Progenitor cell of endocrine pancreas (in vitro differentiated cells): Measurements from ENCODE around the gene KCNQ5. TPM values are rescaled to one million over a fixed set of nuclear protein-coding genes. Genes with fewer than 3 reads are reported as not detected.
"Not testable (repeated sequence)": the region's sequence is repeated elsewhere in the genome, so short reads cannot be mapped to it uniquely, and the experiment has no call there.

ENCODE experiments used
- DNase-seq: peaks from one replicate; pipeline ENCODE4 v3.0.0; 2021; ENCODE audit warnings: low spot score; ENCODE audit not compliant: unreplicated experiment
- H3K27ac Mint-ChIP-seq: 2 replicates; pipeline ENCODE4 v1.8.0; 2021; ENCODE audit warnings: mild to moderate bottlenecking, moderate library complexity, mixed read lengths
- H3K27me3 Mint-ChIP-seq: 2 replicates; pipeline ENCODE4 v1.8.0; 2021; ENCODE audit warnings: mixed read lengths
- H3K36me3 Mint-ChIP-seq: 2 replicates; pipeline ENCODE4 v1.8.0; 2022; ENCODE audit warnings: mixed read lengths; ENCODE audit not compliant: insufficient read depth
- H3K4me1 Mint-ChIP-seq: 2 replicates; pipeline ENCODE4 v1.8.0; 2021; ENCODE audit warnings: low read depth, mixed read lengths
- H3K4me3 Mint-ChIP-seq: 2 replicates; pipeline ENCODE4 v1.8.0; 2021; ENCODE audit warnings: low read depth, mild to moderate bottlenecking, moderate library complexity, mixed read lengths
- H3K9me3 Mint-ChIP-seq: 2 replicates; pipeline ENCODE4 v1.8.0; 2021; ENCODE audit warnings: low read depth, mixed read lengths
- total RNA-seq: library from RNA; stranded (reverse); gene quantifications from 2 replicates; pipeline ENCODE4 v1.2.1, GENCODE V29; 2021
- TF ChIP-seq, protein P1 (sequence below): fragments of 200-600 bp; sonication (generic); IDR thresholded peaks from one replicate; pipeline ENCODE4 v1.5.0; 2021; ENCODE audit warnings: antibody characterized with exemption, mild to moderate bottlenecking; ENCODE audit not compliant: unreplicated experiment

Gene KCNQ5
- total RNA-seq, 1 donor from 2014 or later, result 1.0 TPM

DNA sequence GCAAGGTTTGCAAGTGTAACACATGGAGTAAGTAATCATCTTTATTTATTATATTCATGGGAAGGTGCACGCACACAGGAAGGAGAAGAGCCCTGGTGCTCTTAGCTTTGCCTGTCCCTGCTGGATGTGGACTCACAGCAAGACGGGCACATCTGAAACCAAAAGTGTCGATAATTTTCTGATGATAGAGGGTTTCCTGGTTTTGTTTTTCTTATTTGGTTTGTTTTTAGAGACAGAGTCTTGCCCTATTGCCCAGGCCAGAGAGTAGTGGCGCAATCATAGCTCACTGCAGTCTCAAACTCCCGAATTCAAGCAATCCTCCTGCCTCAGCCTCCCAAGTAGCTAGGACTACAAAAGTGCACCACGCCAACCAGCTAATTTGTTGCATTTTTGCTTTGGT is 611.2 kb downstream of the KCNQ5 start:
- no peaks in the 10 kb centered on the region for H3K4me1 Mint-ChIP-seq
- no peaks in the 10 kb centered on the region for H3K9me3 Mint-ChIP-seq

DNA sequence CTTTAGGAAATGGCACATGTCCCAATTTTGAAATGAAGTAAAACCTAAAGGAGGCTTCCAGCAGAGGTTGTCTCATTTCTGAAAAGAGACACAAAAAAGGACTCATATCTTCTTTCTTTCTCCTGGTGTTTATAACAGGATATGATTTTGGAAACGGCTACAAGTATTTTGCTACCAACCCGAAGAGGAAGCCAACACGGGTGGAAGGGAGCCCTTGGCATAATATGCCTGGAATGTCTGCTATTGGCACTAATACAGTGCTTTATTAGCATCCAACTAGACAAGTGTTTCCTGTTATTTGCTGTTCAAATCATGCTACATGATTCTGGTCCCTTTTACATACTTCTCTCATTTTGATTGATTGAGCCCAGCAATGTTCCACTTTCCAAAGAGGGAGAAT is 612.1 kb downstream of the KCNQ5 start:
- H3K9me3 Mint-ChIP-seq, H3K4me3 Mint-ChIP-seq, H3K27ac Mint-ChIP-seq, H3K27me3 Mint-ChIP-seq, DNase-seq, H3K36me3 Mint-ChIP-seq, H3K4me1 Mint-ChIP-seq: not testable (repeated sequence)

More for the DNA sequence above, 611.2 kb downstream of the KCNQ5 start:
- Mint-ChIP-seq H3K27ac (no peak overlapping the region), H3K36me3 (no peaks in the 10 kb centered on the region), H3K4me3 (no peak overlapping the region), H3K27me3 (no peaks in the 10 kb centered on the region)
- no peak for DNase-seq
- TF ChIP-seq, protein P1, sequence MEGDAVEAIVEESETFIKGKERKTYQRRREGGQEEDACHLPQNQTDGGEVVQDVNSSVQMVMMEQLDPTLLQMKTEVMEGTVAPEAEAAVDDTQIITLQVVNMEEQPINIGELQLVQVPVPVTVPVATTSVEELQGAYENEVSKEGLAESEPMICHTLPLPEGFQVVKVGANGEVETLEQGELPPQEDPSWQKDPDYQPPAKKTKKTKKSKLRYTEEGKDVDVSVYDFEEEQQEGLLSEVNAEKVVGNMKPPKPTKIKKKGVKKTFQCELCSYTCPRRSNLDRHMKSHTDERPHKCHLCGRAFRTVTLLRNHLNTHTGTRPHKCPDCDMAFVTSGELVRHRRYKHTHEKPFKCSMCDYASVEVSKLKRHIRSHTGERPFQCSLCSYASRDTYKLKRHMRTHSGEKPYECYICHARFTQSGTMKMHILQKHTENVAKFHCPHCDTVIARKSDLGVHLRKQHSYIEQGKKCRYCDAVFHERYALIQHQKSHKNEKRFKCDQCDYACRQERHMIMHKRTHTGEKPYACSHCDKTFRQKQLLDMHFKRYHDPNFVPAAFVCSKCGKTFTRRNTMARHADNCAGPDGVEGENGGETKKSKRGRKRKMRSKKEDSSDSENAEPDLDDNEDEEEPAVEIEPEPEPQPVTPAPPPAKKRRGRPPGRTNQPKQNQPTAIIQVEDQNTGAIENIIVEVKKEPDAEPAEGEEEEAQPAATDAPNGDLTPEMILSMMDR, result no peak

DNA sequence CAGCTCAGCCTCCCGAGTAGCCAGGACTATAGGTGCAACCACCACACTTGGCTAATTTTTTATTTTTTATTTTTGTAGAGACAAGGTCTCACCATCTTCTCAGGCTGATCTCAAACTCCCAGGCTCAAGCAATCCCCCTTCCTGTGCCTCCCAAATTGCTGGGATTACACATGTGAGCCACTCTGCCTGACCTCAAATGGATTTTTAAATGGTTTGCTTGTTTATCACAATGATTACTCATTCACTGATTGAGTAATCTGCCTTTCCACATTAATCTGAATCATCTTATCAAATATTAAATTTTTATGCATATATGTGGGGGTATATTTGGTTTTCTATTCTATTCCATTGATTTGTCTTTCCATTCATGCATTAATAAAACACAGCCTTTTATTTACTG is 612.9 kb downstream of the KCNQ5 start:
- H3K4me1 Mint-ChIP-seq, result no peaks in the 10 kb centered on the region
- no peaks in the 10 kb centered on the region for H3K9me3 Mint-ChIP-seq

DNA sequence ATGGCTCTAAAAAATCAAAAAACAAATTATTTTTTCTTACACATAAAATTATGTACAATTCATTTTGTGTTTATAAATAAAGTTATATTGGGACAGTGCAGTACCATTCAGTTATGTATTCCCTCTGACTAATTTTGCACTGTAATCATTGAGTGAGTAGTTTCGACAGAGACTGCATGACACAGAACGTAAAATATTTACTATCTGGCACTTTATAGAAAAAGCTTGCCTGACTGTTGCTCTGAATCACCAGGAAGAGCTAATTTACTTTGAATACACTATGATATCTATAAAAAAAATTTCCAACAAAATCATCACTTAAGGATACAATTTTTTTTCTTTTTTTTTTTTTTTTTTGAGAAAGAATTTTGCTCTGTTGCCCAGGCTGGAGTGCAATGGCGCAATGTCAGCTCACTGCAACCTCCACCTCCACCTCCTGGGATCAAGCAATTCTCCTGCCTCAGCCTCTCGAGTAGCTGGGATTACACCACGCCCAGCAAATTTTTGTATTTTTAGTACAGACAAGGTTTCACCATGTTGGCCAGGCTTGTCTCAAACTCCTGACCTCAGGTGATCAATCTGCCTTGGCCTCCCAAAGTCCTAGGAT is 614.4 kb downstream of the KCNQ5 start:
- H3K9me3 Mint-ChIP-seq, result no peaks in the 10 kb centered on the region
- H3K36me3 Mint-ChIP-seq, result no peaks in the 10 kb centered on the region
- no peaks in the 10 kb centered on the region for H3K4me1 Mint-ChIP-seq
- H3K27me3 Mint-ChIP-seq, result no peaks in the 10 kb centered on the region
- H3K4me3 Mint-ChIP-seq, result no peak overlapping the region
- H3K27ac Mint-ChIP-seq, result no peak overlapping the region
- TF ChIP-seq, protein P1, result no peak
- DNase-seq, result no peak

More for the DNA sequence above, 612.9 kb downstream of the KCNQ5 start:
- H3K27me3 Mint-ChIP-seq, result no peaks in the 10 kb centered on the region
- H3K4me3 Mint-ChIP-seq, result no peak overlapping the region
- H3K36me3 Mint-ChIP-seq, result no peaks in the 10 kb centered on the region
- DNase-seq, result no peak
- TF ChIP-seq, protein P1, result no peak
- H3K27ac Mint-ChIP-seq, result no peak overlapping the region

DNA sequence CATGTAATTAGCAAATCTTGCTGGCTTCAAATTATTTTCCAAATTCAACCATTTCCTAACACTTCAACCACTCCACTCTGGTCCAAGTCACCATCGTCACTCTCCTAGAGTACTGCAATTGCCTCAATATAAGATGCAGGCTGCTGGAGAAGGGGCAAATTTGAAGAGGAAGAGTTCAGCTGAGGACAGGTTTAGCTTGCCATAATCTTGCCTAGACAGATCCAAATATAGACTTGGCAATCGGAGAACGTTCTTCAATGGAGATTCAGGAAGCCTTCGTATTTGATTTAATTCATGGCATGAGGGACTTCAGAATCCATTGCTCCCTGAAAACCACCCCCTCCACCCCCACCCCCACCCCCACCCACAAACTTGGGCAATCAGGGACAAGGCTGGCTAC is 618.9 kb downstream of the KCNQ5 start:
- Mint-ChIP-seq H3K4me3 (no peak overlapping the region), H3K27ac (no peak overlapping the region)

DNA sequence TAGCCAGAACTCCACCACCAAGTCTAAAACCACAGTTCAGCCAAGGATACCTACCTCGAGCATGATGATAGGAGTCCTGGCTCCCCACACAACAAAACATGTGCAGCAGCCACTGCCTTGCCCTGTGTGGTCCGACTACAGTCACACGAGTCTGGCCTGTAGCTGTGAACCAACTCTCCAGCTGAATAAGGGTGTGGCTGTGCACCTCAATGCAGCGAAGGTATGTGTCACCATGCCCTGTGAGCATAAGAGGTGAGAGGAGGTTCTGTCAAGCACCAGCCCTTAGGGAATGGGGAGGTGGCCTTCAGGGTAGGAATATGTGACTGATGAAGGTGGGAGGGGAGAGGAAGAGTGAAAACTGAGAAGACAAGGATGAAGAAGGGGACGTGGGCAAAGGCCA is 620.1 kb downstream of the KCNQ5 start:
- no peak for DNase-seq
- H3K4me3 Mint-ChIP-seq, result no peak overlapping the region
- H3K9me3 Mint-ChIP-seq, result no peaks in the 10 kb centered on the region
- no peaks in the 10 kb centered on the region for H3K27me3 Mint-ChIP-seq
- no peaks in the 10 kb centered on the region for H3K4me1 Mint-ChIP-seq
- H3K27ac Mint-ChIP-seq, result peak overlapping the region; percentile 68
- TF ChIP-seq, protein P1, result no peak
- no peaks in the 10 kb centered on the region for H3K36me3 Mint-ChIP-seq

More for the DNA sequence above, 618.9 kb downstream of the KCNQ5 start:
- no peaks in the 10 kb centered on the region for H3K27me3 Mint-ChIP-seq
- H3K9me3 Mint-ChIP-seq, result no peaks in the 10 kb centered on the region
- no peaks in the 10 kb centered on the region for H3K4me1 Mint-ChIP-seq
- DNase-seq, result no peak
- TF ChIP-seq, protein P1, result no peak
- no peaks in the 10 kb centered on the region for H3K36me3 Mint-ChIP-seq
